Progenitor cell of endocrine pancreas (in vitro differentiated cells): Measurements from ENCODE around the gene PTPMT1. TPM values are rescaled to one million over a fixed set of nuclear protein-coding genes. Genes with fewer than 3 reads are reported as not detected.
A peak's percentile ranks its signal among the peaks of the same experiment; 100 is the strongest.

Experiments
- DNase-seq: peaks from one replicate; pipeline ENCODE4 v3.0.0; 2021; ENCODE audit warnings: low spot score; ENCODE audit not compliant: unreplicated experiment
- H3K27ac Mint-ChIP-seq: 2 replicates; pipeline ENCODE4 v1.8.0; 2021; ENCODE audit warnings: mild to moderate bottlenecking, moderate library complexity, mixed read lengths
- H3K27me3 Mint-ChIP-seq: 2 replicates; pipeline ENCODE4 v1.8.0; 2021; ENCODE audit warnings: mixed read lengths
- H3K36me3 Mint-ChIP-seq: 2 replicates; pipeline ENCODE4 v1.8.0; 2022; ENCODE audit warnings: mixed read lengths; ENCODE audit not compliant: insufficient read depth
- H3K4me1 Mint-ChIP-seq: 2 replicates; pipeline ENCODE4 v1.8.0; 2021; ENCODE audit warnings: low read depth, mixed read lengths
- H3K4me3 Mint-ChIP-seq: 2 replicates; pipeline ENCODE4 v1.8.0; 2021; ENCODE audit warnings: low read depth, mild to moderate bottlenecking, moderate library complexity, mixed read lengths
- H3K9me3 Mint-ChIP-seq: 2 replicates; pipeline ENCODE4 v1.8.0; 2021; ENCODE audit warnings: low read depth, mixed read lengths
- CTCF ChIP-seq: fragments of 200-600 bp; sonication (generic); IDR thresholded peaks from one replicate; pipeline ENCODE4 v1.5.0; 2021; ENCODE audit warnings: antibody characterized with exemption, mild to moderate bottlenecking; ENCODE audit not compliant: unreplicated experiment
- total RNA-seq: library from RNA; stranded (reverse); gene quantifications from 2 replicates; pipeline ENCODE4 v1.2.1, GENCODE V29; 2021

The PTPMT1 gene
- total RNA-seq, 1 donor from 2014 or later: 47.6 TPM

GRCh38 chr11:47573321-47573720, 7.9 kb downstream of the PTPMT1 start:
- H3K4me1 Mint-ChIP-seq: peaks cover 5% of the 10 kb centered on the region
- no peaks in the 10 kb centered on the region for H3K9me3 Mint-ChIP-seq
- H3K36me3 Mint-ChIP-seq: peaks cover 20% of the 10 kb centered on the region
- DNase-seq: no peak
- TF ChIP-seq CTCF: no peak
- H3K27ac Mint-ChIP-seq: no peak overlapping the region
- H3K27me3 Mint-ChIP-seq: no peaks in the 10 kb centered on the region
- no peak overlapping the region for H3K4me3 Mint-ChIP-seq

- peaks cover 16% of the 10 kb centered on the region for H3K4me1 Mint-ChIP-seq
- H3K27me3 Mint-ChIP-seq: no peaks in the 10 kb centered on the region
- peak overlapping the region; percentile 99 for H3K27ac Mint-ChIP-seq
- peak overlapping the region; percentile 100 for H3K4me3 Mint-ChIP-seq
- H3K36me3 Mint-ChIP-seq: peaks cover 20% of the 10 kb centered on the region
- no peak for TF ChIP-seq CTCF
- no peaks in the 10 kb centered on the region for H3K9me3 Mint-ChIP-seq
- no peak for DNase-seq
These were observed 12.2 kb downstream of the PTPMT1 start for GRCh38 chr11:47577460-47578041.

GRCh38 chr11:47578524-47579494, 13.4 kb downstream of the PTPMT1 start, which contains the start of the genes KBTBD4 and NDUFS3:
Gene KBTBD4 (minus strand): TSS chr11:47578970. CDS start chr11:47578951, 19 bp downstream.
Gene NDUFS3 (plus strand): TSS chr11:47579074. CDS start chr11:47579092, 18 bp downstream.
- Mint-ChIP-seq H3K4me3 (peak within 1 kb of the TSS; percentile 100), H3K36me3 (peaks cover 19% of the 10 kb centered on the region), H3K27ac (peak within 1 kb of the TSS; percentile 99), H3K9me3 (no peaks in the 10 kb centered on the region), H3K27me3 (no peaks in the 10 kb centered on the region), H3K4me1 (peaks cover 16% of the 10 kb centered on the region)
- no peak for TF ChIP-seq CTCF
- peak; percentile 81 for DNase-seq

- H3K27ac Mint-ChIP-seq: no peak overlapping the region
These were observed 18.4 kb downstream of the PTPMT1 start for GRCh38 chr11:47583844-47584243.

More at GRCh38 chr11:47583844-47584243, 18.4 kb downstream of the PTPMT1 start:
- DNase-seq: no peak
- no peaks in the 10 kb centered on the region for H3K9me3 Mint-ChIP-seq
- no peak for TF ChIP-seq CTCF
- H3K36me3 Mint-ChIP-seq: peaks cover 12% of the 10 kb centered on the region
- peaks cover 7% of the 10 kb centered on the region for H3K4me1 Mint-ChIP-seq
- no peaks in the 10 kb centered on the region for H3K27me3 Mint-ChIP-seq
- no peak overlapping the region for H3K4me3 Mint-ChIP-seq
